GM18507 (cell line): ENCODE data around the gene MAPK12.

ENCODE experiments used
- DNase-seq: peaks from one replicate; pipeline ENCODE4 v3.0.0; 2011; ENCODE audit warnings: low read depth; ENCODE audit not compliant: insufficient read length; ENCODE audit errors: extremely low spot score
- FAIRE-seq: peaks from 2 replicates; lab custom pipeline; 2011; peaks lifted over from hg19 to GRCh38; lab: Jason Lieb, UNC

Gene MAPK12

GRCh38 chr22:50300620-50301257, 39.3 kb upstream of the MAPK12 start:
- DNase-seq, result no peak
- FAIRE-seq, result no peak

GRCh38 chr22:50299785-50300619, 38.5 kb upstream of the MAPK12 start:
- FAIRE-seq (no peak), DNase-seq (no peak)

DNA sequence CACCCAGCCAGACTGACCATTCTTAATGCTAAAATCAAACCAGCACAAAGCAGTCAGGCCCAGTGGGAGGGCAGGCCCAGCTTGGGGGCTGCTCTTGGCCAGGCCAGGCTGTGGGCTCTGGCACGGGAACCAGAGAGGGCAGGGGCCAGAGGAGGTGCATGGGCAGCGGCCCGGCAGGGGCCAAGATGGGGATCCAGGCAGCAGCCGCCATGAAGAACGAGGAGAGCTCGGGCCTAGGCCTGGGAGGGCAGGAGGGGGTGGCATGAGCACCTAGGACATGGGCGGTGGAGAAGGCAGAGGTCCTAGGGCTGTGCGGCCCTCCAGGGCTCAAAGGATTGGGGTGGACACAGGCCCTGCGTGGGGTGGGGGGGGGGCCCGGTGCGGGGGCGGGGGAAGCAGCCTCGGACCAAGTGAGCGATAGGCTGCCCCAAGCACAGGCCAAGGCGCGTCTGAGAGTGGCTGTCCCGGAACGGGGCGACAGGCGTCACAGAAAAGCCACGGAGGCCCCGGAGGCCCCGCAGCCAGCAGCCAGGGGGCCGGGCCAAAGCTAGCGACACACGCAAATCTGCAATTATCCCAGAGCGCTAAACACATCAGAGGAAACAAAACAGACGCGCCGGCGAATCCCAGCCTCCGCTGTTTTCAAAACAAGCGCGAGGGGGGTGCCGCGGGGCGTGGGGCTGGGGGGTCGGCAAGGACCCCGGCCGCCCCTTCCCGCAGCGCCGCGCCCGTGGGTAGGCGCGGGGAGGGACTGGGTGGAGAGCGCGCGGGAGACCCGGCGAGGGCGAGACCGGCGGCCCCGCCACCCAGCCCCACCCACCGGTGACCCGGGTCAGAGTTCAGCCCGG, 37.7 kb upstream of the MAPK12 start:
- no peak for DNase-seq

GRCh38 chr22:50298266-50298637, 36.8 kb upstream of the MAPK12 start:
- FAIRE-seq (no peak), DNase-seq (no peak)

More for the DNA sequence above, 37.7 kb upstream of the MAPK12 start:
- no peak for FAIRE-seq

DNA sequence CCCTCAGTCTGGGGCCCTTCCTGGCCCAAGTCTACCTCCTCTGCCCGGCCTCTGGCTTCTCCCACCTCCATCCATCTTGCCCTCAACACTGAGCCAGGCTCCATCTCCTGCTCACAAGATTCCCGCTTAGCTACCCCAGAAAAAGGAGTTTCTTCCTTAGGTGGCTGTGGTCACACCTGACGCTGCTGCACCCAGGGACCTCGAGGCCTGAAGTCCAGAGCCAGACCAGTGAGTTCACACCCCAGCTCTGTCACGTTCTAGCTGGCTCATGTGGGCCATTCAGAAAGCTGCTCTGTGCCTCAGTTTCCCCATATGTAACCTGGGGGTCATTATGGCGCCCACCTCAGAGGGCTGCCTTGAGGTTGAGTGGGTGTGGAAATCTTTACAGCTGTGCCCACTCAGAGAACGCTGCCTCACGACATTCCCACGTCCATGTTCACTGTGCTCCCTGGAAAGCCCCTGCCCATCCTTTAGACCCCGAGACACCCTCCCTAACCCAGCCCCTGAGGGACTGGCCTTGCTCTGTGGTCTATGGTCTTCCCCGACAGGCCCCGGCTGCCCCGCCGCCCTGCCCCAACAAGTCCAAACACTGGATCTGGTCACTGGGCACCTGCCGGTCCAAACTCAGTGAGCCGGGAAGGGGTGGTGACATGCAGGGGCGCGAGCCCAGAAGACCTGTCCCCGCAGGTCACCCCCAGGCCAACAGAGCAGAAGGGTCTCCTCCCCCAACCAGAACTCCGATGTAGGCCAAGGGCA, 36.2 kb upstream of the MAPK12 start:
- FAIRE-seq (no peak), DNase-seq (no peak)

- FAIRE-seq, result no peak
- DNase-seq, result no peak
Observed at GRCh38 chr22:50296658-50297490, 35.4 kb upstream of the MAPK12 start.

GRCh38 chr22:50294319-50294656, 32.8 kb upstream of the MAPK12 start:
- FAIRE-seq, result no peak

GRCh38 chr22:50293441-50294318, 32.2 kb upstream of the MAPK12 start:
- DNase-seq, result no peak

More at GRCh38 chr22:50294319-50294656, 32.8 kb upstream of the MAPK12 start:
- DNase-seq, result no peak

GRCh38 chr22:50292643-50293440, 31.4 kb upstream of the MAPK12 start:
- DNase-seq (no peak), FAIRE-seq (peak; percentile 79)

More at GRCh38 chr22:50293441-50294318, 32.2 kb upstream of the MAPK12 start:
- FAIRE-seq, result no peak

DNA sequence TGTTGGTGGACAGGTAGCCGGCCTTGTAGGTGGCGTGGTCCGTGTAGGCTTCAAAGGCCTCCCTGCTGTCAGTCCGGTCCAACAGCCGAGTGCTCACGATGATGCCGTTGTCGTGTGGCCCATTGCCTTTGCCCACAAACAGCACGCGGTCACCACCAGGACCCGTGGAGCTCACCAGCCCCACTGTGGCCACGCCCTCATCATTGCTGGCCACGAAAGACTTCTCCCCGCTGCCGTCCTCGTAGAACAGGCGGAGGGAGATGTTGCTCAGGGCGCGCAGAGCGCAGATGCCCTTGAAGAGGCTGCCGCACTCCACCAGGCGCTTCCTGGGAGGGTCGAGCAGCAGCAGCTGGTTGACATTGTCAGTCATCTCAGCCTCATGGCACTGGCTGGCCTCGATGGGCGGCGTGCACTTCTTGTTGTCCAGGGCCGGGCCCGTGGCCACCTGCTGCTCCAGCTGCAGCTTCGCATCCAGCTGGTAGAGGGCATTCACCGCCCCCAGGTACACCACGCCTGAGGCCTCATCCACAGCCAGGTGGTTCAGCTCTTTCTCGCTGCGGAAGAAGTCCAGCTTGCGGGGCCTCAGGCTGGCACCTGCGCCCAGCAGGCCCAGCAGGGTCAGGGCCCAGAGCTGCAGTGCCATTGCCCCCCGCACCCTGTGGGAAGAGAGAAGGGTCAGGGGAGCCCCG, 28.6 kb upstream of the MAPK12 start:
- DNase-seq (no peak), FAIRE-seq (no peak)

GRCh38 chr22:50289151-50289941, 27.9 kb upstream of the MAPK12 start:
- FAIRE-seq (no peak), DNase-seq (no peak)

- DNase-seq (no peak), FAIRE-seq (no peak)
Observed at GRCh38 chr22:50287731-50288130, 26.2 kb upstream of the MAPK12 start.

- DNase-seq (no peak), FAIRE-seq (no peak)
Observed at GRCh38 chr22:50286701-50287318, 25.3 kb upstream of the MAPK12 start.

DNA sequence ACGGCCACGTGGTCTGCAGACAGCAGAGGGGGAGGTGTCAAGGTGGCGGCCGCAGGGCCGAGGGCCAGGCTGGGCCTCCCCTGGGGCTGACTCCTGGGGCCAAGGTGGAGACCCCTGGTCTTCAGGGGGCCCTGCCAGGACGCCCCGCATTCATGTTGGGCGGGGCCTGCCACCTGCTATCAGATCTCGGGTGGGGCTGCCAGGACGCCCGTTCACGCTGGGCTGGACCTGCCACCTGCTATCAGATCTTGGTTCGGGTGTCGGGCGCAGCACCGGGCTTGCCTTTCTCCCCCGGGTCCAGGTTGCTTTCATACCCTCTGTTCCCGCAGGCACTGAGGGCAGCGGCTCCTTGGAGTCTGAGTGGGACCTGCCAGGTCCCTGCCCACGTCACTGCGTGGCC, 24.8 kb upstream of the MAPK12 start:
- no peak for DNase-seq
- FAIRE-seq, result no peak

DNA sequence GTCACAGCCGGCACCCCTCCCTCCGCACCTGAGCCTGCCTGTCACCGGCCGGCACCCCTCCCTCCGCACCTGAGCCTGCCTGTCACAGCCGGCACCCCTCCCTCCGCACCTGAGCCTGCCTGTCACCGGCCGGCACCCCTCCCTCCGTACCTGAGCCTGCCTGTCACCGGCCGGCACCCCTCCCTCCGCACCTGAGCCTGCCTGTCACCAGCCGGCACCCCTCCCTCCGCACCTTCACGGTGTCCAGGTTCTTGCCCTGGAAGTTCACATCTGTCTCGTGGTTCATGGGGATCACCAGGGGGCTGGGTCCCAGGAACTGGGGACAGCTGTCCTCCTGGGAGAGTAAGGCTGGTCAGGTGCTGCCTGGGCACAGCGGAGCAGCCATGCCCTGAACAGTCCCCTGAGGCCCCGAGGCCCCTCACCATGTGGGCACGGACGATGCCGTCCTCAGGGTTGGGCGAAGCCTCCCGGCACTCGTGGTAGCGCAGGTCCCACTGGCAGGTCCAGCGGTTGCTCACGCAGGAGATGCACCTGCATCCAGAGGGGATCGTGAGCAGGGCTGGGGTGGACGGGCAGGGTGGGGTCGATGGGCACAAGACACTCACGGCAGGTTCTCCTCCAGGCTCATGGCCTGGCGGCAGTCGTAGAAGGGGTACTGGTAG, 24.2 kb upstream of the MAPK12 start:
- FAIRE-seq, result no peak
- no peak for DNase-seq
